GM20431 (cell line): Measurements from ENCODE around the gene PCID2.

Experiments used
- in situ Hi-C: fragments of 300-500 bp; cut with MseI, MboI; formaldehyde crosslinking; loops from one replicate; pipeline ENCODE4 v1.15.0; 2020; ENCODE audit warnings: low sequenced_read_pairs; ENCODE audit not compliant: unreplicated experiment

The PCID2 gene

DNA sequence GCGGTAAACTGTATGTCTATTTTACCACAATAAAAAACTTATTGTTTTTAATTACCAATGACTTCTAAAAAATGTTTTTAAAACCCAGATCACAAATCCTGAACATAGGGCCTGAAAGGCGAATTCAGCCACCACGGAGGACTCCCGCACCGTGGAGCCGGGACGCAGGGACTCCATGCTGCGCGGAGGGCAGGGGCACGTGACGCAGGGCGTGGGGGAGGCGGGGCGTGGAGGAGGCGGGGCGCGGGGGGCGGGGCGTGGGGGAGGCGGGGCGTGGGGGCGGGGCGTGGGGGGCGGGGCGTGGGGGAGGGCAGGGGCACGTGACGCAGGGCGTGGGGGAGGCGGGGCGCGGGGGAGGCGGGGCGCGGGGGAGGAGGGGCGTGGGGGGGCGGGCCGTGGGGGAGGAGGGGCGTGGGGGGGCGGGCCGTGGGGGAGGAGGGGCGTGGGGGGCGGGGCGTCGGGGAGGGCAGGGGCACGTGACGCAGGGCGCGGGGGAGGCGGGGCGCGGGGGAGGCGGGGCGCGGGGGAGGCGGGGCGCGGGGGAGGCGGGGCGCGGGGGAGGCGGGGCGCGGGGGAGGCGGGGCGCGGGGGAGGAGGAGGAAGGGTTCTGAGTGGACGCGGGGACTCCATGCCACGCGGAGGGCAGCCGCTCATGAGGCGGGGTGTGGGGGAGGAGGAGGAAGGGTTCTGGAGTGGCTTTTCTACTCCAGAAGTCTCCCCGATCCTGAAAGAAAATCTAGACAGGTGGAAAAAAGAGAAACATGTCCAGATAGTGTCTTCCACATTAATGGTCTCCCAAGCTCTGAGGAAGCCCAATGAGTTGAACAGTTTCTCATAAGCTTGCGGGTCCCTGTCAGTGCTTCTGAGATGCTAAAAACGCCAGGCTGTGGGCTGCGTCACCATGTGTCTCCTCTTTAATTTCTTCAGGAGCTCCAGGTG is 54.4 kb downstream of the PCID2 start:
- in situ Hi-C loops: no loop called here

GRCh38 chr13:113152984-113153809 is 55.3 kb downstream of the PCID2 start:
- in situ Hi-C loops: no loop called here

DNA sequence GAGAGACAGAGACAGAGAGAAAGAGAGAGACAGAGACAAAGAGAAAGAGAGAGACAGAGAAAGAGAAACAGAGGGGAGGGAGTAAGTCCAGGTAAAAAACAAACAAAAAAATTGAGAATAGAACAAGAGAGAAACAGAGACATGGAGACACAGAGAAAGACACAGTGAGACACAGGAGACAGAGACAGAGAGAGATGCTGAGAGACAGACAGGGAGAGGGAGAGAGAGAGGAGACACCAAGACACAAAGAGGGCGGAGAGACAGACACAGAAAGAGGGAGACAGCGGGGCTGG is 55.8 kb downstream of the PCID2 start:
- in situ Hi-C loops: no loop called here

DNA sequence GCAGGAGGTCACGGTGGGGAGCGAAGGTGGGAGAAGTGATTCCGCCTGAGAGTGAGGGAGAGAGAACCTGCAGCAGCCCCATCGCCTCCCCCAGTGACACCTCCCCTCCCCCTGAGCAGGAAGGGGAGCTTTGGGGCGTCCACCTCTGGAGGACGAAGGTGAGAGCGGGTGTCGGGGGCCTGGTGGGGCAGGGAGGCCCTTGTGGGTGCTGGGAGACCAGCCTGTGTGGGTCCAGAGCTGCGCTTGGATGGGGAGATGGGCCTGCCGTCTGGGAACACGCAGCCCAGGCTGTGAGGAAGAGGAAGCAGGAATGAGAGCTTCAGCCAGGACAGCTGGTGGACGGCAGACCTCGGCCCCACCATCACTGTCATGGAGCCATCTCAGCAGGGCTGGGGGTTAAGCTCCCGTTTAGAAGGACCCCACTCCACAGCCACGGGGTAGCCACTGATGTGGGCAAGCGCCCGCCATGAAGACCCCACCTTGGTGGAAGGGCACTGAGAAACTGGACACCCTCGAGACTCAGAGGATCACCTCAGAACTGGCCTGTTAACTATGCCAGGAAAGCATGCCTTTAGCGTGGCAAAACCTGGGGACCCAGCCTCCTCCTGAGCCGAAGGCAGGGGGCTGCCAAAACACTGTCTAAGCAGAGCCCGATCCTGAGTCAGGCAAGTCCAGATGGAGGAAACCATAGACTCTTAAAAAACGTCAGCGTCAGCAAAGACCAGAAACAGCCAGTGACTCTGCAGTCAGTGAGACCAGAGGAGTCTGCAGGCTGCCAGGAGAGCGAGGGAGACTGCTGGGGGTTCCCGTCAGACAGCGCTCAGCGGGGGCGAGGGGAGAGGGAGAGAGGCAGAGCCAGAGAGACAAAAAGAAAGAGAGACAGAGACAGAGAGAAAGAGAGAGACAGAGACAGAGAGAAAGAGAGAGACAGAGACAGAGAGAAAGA is 56.5 kb downstream of the PCID2 start:
- in situ Hi-C loops: no loop called here

DNA sequence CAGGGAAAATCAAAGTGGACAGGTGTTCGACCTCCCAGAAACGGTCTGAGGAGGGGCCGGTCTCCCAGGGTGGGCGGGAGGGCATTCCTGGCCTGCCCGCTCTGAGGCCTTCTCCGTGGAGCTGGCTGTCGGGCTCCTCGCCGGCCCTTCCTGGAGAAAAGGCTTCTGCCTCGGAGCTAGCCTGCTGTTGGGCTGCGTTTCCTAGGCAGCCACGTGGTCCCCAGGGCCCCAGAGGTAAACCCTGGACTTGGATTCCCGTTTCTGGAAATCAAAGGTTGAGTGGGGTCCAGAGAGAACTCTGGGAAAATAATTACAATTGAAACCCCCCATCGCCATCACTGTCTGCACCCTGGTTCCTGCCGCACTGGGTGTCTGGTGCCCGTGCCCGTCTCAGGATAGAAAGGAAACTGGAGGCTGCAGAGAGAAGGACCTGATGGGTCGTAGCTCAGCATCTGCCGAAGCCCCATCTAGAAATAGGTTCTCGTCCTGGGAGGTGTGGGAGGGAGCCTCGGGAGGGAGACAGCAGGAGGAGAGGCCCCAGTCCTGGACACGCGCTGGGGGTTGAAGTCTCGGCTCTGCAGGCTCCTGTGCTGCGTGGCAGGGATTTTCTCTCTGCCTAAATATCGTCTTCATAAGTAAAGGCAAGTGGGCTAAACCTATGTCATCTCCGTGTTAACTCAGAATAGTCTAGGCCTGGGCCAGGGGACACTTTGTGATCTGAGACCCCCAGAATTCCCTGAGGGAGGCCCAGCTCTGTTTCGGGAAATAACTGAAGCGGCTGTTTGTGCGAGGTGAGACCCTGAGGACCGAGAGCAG is 57.7 kb downstream of the PCID2 start:
- in situ Hi-C loops: no loop called here

- in situ Hi-C loops: no loop called here
These were observed 58.5 kb downstream of the PCID2 start for GRCh38 chr13:113149711-113150549.

DNA sequence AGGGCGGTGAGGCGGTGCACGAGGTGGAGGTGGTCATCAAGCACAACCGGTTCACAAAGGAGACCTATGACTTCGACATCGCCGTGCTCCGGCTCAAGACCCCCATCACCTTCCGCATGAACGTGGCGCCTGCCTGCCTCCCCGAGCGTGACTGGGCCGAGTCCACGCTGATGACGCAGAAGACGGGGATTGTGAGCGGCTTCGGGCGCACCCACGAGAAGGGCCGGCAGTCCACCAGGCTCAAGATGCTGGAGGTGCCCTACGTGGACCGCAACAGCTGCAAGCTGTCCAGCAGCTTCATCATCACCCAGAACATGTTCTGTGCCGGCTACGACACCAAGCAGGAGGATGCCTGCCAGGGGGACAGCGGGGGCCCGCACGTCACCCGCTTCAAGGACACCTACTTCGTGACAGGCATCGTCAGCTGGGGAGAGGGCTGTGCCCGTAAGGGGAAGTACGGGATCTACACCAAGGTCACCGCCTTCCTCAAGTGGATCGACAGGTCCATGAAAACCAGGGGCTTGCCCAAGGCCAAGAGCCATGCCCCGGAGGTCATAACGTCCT is 59.4 kb downstream of the PCID2 start:
- in situ Hi-C loops: no loop called here

DNA sequence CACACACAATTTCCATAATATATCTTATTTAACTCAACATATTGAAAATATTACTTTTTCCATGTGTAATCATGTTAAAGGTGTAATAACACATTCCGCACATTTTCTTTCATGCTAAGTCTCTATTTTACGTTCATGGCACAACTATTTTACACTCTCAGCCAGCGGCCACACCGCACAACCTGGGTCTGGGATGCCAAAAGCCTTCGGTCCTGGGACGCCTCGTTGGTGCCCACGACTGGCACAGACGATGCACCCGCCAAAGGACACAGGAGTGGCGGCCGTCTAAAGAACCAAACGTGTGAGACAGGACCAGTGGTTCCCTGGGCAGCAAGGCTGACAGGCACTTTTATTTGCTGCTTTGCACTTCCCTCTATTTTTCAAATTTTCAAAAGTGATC is 60.1 kb downstream of the PCID2 start:
- in situ Hi-C loops: no loop called here

DNA sequence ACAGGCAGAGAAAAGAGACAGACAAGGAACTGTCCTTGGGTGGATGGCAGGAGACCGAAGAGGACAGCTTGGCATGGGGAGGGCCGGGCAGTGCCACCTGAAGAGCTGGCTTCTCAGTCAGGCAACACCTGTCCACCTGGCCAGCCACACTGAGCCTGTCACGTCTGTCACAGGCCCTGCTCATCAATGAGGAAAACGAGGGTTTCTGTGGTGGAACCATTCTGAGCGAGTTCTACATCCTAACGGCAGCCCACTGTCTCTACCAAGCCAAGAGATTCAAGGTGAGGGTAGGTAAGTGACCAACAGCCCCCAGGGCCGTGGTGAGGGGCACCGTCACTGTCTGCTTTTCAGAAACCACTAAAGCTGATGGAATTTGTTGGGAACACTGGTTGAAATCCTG is 61.3 kb downstream of the PCID2 start:
- in situ Hi-C loops: no loop called here

- in situ Hi-C loops: no loop called here
These were observed 61.7 kb downstream of the PCID2 start for GRCh38 chr13:113146750-113147149.

- in situ Hi-C loops: no loop called here
These were observed 62.4 kb downstream of the PCID2 start for GRCh38 chr13:113145911-113146598.

- in situ Hi-C loops: no loop called here
These were observed 63.0 kb downstream of the PCID2 start for GRCh38 chr13:113145496-113145895.

DNA sequence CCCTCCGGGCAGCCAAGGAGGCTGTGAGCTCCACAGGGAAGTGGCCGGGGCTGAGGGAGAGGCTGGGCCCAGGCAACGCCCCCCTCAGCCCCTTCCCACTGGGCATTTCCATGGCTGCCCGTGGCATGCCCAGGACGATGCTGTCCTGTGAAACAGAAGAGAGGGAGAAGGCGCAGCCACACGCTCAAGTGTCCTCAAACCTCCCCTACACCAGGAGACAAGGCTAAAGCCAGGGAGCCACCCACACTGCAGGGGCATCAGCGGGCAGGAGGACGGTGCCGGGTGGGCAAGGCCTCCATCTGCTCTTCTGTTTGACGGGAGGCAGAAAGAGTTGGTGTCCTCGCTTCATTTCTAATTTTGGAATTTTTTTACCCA is 64.2 kb downstream of the PCID2 start:
- in situ Hi-C loops: no loop called here

DNA sequence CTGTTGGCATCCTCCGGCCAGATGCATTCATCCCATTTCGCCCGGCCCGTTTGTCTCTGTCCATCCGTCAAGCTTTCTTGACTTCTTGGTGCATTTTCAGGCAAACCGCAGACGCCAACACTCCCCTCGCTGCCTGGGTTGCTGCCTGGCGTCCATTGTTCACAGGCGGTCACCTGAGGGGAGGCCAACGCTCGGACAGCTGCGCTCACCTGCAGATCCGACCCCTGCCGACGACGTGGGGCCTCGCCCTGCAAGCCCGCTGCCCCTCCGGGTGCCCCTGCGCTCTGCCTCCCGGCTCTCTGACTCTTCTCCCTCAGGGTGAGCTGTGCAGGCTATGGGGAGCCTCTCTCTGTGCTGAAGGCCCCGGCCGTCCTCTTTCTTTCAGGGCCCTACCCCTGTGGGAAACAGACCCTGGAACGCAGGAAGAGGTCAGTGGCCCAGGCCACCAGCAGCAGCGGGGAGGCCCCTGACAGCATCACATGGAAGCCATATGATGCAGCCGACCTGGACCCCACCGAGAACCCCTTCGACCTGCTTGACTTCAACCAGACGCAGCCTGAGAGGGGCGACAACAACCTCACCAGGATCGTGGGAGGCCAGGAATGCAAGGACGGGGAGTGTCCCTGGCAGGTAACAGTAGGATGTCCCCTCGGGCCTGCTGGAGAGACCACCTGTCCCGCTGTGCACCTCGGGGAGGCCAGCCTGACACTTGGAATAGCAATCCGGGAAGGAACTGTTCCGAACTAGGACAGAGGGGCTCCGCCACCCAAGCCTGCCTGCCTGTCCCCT is 64.8 kb downstream of the PCID2 start:
- in situ Hi-C loops: no loop called here

GRCh38 chr13:113142876-113143275 is 65.6 kb downstream of the PCID2 start:
- in situ Hi-C loops: no loop called here

GRCh38 chr13:113141601-113141970 is 66.9 kb downstream of the PCID2 start:
- in situ Hi-C loops: no loop called here
